ENCODE measurements around the gene DHX34.
"Not testable (repeated sequence)": the region's sequence is repeated elsewhere in the genome, so short reads cannot be mapped to it uniquely, and the experiment has no call there.

Gene DHX34

DNA sequence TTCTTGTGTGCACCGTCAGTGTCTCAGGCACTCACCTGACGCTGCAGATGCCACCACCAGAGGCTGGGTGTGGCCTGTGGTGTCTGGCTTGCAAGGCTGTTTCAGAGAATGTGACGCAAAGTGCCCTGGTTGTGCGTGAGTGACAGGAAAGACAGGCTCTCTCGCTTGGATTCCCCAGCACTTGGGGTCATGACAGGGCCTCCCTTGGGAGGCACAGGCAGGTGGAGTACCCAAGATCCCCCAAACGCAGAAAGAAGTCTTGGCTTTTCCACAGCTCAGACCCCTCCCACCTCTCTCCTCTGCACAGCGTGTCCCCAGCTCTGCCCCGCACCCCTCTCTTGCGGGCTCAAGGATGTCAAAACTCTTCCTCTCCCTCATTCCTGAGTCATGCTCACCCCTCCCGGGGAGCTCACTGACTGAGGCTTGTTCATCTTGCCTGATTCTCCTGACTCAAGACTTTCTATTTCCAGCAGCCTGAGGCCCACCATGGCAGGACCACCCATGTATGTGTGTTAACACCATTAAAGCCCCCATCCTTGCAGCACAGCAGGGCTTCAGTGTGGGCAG, 21.0 kb downstream of the DHX34 start:
- DNase-seq = no peak

DNA sequence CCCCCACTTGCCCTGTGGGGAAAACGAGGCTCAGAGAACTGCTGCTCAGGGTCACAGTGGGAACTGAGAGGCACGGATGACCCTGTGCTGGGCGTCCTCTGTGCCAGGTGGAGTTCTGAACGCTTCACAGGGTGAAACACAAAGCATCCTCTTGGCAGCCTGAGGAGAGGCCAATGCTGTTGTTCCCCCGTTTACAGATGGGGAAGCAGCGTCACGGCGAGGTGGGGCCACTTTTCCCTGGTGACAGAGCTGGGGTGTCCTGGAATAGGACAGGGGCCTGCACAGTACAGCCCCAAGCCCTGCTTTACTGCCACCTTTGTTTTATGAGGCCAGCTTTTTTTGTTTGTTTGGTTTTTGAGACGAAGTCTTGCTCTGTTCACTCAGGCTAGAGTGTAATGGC, 22.1 kb downstream of the DHX34 start:
- no peak for DNase-seq

DNA sequence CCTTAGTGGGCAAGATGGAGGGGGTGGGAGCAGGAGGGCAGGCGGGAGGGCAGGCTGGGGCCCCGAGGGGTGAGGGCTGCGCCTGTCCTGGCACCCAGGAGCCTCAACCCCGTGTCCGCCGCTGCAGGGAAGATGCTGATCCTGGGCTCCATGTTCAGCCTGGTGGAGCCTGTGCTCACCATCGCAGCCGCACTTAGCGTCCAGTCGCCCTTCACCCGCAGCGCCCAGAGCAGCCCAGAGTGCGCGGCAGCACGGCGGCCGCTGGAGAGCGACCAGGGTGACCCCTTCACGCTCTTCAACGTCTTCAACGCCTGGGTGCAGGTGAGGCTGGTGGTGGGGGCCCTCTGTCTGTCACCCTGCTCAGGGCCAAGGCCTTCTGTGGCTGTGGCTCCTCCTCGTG, 23.5 kb downstream of the DHX34 start:
- DNase-seq = no peak

DNA sequence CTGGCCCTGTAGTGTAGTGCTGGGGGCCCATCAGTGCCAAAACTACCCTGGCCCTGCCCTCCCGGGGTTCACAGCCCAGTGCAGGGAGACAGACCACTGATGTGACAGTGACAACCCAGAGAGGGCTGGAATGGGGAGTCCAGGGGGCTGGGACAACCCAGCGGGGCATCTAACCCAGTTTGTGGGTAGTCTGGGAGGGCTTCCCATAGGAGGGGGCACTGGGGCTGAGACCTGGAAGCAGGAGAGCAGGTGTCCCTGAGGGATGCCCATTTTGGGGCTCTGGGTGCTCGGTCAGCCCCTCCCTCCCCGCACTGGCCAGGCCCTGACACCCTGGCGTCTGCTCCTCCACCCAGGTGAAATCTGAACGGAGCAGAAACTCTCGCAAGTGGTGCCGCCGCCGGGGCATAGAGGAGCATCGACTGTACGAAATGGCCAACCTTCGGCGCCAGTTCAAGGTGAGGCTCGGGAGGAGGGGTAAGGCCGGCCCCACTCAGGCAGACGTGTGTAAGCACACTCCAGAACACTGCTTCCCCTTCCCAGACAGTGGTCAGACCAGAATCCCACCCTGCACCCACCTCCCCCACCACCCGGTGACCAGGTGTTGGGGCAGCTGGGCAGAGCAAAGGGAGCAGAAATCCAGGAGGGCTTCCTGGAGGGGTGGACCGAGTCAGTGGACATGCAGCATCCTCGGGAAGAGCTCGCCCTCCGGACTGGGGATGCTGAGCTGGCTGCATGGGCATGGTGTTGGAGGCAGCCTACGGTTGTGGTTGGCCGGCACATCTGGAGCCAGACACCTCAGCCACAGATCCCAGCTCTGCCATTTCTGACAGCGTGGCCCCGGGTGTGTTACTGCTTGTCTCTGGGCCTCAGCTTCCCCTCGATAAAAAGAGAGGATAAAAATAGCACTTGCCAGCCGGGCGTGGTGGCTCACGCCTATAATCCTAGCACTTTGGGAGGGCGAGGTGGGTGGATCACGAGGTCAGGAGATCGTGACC, 24.4 kb downstream of the DHX34 start:
- no peak for DNase-seq

DNA sequence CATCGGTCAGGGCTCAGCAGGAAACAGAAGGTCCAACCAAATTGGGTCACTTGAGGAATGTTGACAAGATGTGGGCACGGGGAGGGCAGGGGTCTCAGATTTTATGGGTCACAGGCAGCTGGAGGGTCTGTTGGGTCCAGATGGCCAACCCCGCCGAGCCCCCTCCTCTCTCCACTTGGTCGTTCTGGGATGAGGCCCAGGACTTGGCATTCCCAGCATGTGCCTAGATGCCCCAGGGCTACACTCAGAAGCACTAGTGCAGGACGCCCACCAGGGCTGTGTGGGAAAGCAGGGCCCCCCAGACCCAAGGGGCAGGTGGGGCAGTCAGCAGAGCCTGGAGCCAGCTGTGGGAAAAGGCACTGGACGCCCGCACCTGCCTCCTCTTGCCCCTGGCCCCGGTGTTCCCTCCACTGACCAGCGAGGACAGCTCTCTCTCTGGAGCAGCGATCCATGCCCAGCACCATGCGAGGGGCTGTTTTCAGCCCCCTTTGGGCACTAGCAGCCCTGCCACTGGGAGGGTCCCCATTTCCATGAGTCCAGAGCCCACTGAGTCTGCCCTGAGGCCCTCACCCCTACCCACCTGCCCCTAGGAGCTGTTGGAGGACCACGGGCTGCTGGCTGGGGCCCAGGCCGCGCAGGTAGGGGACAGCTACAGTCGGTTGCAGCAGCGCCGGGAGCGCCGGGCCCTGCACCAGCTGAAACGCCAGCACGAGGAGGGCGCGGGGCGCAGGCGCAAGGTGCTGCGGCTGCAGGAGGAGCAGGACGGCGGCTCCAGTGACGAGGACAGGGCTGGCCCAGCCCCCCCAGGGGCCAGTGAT, 26.0 kb downstream of the DHX34 start:
- no peak for DNase-seq

DNA sequence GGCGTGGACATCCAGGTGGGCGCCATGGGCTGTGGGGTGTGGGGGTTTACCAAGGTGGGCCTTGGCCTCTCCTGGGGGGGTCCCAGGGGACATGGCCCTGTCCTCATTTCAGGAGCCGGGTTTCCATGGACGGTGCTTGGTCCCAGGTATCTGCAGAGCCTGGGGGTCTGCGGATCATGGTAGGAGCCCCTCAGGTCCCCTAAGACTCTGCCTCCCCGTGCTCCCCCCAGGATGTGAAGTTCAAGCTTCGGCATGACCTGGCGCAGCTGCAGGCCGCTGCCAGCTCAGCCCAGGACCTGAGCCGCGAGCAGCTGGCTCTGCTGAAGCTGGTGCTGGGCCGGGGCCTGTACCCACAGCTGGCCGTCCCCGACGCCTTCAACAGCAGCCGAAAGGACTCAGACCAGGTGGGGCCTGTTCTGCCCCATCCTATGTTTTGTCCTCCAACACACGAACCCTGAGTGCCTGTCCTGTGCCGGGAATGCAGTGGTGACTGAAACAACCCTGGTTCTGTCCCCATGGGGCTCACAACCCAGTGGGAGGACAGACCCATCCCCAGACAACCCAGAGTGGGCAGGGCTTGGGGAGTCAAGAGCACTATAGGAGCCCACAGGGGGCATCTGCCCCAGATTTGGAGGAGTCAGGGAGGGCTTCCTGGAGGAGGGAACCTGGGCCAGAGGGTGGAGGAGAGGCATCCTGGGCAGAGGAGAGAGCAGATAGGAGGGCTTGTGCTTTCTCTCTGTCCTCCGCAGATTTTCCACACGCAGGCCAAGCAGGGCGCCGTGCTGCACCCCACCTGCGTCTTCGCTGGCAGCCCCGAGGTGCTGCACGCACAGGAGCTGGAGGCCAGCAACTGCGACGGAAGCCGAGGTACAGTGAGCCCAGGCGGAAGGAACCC, 26.8 kb downstream of the DHX34 start:
- DNase-seq = no peak

DNA sequence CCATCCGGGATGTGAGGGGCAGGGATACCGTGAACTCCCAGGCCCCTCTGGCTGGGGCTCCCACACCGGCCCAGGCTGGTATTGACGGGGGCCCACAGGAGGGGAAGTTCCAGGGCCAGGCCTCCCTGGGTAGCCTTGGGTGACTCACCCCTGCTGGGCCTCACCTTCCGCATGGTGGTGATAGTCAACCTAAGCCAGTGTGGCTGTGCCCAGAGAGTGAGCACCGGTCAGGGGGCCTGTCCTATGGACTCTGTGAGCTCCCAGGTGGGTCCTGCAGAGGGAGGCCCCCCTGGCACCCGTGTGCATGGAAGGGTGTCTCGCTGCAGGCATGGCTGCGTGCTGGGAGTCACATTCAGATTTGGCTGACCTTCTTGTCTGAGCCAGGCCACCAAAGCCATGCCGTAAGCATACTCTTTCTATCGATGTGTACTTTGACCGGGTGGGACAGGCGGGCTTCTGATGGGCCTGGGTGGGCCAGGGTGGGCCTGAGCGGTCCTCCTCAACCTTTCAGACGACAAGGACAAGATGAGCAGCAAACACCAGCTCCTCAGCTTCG, 27.6 kb downstream of the DHX34 start:
- DNase-seq = no peak

DNA sequence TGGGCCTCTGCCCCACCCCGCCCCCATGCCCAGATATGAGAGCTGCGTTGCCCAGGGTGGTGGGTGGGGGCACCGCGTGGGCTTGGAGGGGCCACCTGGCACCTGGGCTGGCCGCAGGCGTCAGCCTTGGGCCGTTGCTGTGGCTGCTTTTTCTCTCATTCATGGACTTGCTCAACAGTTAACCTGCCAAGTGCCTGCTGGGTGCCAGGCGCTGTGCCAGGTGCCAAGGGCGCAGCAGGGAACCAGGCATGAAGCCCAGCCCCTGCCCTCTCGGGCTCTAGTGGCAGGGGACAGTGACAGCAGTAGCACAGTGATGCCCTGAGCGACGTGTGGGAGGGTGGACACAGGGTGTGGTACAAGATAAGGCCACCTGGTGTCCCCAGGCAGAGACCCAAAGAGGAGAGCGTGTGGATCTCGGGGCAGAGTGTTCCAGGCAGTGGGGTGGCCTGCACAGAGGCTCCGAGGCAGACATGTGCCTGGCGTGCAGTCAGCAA, 28.1 kb downstream of the DHX34 start:
- no peak for DNase-seq

DNA sequence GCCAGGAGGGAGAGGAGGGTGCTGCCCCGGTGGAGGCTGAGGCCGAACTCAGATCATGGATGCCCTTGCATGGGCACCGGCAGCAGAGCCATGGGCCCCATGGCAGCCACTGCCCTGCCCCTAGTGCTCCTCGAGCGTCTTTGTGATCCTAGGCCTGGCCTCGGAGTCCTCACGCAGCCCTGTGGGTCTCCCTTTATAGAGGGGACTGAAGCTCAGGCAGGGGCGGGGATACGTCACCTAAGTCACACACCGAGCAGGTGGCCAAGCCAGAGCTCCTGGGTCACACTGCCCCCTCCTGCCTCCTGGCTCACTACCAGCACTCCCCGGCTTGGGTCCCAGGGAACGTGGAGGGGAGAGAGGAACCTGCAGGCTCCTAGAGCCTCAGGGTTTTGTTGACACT, 28.7 kb downstream of the DHX34 start:
- DNase-seq = no peak

DNA sequence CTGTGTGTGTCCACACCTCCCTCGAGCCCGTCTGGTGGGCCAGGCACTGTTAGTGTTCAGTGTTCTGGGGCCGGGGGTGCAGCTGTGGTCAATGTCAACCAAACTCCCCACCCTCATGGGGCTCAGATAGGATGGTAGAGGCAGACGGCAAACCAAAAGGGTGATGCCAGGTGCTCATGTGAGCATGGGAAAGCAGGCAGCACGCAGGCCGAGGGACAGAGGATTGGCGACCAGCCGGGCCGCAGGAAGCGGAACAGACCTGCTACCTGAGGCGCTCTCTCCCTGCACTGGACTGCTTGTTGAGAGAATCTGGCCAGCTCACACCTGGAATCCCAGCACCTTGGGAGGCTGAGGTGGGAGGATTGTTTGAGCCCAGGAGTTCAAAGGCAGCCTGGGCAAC, 29.1 kb downstream of the DHX34 start:
- DNase-seq = no peak

DNA sequence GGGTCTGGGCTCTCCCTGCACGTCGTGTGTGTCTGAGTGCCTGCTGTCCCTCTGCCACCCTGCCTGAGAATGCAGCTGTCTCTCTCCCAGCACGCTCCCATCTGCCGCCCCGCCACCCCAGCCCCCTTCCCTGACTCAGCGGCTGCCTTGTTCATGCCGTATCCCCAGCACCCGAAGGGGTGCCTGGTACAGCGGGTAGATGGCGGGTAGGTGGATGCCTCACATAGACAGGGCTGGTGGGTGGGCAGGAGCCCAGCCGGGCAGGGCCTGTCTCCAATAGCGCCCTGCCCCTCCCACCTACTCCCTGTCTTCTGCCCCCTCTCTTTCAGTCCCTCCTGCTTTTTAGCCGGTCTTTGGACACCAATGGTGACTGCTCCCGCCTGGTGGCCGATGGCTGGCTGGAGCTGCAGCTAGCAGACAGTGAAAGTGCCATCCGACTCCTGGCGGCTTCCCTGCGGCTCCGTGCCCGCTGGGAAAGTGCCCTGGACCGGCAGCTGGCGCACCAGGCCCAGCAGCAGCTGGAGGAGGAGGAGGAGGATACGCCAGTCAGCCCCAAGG, 30.3 kb downstream of the DHX34 start:
- no peak for DNase-seq

DNA sequence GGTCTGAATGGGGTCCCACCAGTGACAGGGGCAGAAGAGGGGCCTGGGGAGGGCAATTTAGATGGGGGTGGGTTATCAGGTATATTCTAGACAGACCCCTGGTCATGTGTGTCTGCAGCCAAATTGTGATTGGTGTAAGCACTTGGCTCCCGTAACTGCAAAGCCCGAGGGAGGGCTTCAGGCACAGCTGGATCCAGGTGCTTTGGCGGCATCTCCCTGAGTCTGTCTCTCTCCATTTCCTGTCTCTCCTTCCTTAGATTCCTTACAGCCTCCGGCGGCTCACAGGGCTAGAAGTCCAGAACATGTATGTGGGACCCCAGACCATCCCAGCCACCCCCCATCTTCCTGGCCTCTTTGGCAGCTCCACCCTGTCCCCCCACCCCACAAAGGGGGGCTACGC, 31.4 kb downstream of the DHX34 start:
- no peak for DNase-seq

DNA sequence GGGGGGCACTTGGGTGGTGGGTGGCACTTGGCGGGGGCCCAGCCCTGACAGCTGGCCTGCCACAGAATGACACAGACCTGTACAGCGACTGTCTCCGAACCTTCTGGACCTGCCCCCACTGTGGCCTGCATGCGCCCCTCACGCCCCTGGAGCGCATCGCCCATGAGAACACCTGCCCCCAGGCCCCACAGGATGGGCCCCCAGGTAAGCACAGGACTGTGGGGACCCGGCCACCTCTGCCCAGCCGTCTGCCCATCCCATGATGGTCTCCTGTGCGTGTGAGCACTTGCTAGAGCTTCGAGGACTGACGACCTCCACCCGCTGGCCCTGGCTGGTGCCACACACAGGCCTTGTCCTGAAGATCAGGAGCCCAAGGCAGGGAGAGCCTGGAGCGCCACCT, 32.0 kb downstream of the DHX34 start:
- DNase-seq = no peak

DNA sequence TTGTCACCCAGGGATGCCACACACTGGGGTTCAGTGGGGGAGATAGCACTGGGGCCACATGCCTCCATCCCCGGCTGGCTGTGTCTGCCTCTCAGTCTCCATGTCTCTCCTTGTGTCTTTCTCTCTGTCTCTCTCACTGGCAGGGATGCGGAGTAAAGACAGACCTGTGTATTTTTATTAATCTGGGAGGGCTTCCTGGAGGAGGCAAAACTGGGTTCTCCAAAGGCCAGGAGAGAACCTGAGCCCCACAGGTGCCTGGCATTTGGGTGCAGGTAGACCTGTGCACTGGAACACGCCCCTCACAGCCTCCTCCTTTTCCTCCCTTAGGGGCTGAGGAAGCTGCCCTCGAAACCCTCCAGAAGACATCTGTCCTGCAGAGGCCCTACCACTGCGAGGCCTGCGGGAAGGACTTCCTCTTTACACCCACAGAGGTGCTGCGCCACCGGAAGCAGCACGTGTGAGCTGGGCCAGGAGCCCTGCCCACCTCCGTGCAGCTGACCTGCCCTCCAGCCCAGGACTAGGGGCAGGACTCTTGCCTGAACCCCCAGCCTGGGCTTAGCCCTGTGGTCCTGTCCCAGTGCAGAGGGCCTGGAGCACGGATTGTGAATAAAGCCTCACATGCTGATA, 32.7 kb downstream of the DHX34 start:
- peak; percentile 35 for DNase-seq

DNA sequence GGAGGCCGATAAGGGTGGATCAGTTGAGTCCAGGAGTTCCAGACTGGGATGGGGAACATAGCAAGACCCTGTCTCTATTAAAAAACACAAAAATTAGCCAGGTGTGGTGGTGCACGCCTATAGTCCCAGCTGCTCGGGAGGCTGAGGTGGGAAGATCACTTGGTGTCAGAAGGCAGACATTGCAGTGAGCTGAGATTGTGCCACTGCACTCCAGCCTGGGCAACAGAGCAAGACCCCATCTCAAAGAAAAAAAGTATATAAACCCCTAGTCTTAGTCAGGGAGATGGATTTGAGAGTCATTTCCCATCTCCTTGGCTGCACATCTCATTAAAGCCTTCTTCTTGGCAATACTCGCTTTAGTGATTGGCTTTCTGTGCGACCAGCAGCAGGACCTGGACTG, 34.8 kb downstream of the DHX34 start:
- DNase-seq = not testable (repeated sequence)

DNA sequence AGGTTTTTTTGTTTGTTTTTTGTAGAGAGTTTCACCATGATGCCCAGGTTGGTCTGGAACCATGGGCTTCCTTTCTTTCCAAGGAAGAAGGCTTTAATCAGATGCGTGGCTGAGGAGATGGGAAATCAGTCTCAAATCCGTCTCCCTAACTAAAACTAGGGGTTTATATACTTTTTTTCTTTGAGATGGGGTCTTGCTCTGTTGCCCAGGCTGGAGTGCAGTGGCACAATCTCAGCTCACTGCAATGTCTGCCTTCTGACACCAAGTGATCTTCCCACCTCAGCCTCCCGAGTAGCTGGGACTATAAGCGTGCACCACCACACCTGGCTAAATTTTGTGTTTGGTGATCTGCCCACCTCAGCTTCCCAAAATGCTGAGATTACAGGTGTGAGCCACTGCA, 35.4 kb downstream of the DHX34 start:
- DNase-seq = not testable (repeated sequence)

DNA sequence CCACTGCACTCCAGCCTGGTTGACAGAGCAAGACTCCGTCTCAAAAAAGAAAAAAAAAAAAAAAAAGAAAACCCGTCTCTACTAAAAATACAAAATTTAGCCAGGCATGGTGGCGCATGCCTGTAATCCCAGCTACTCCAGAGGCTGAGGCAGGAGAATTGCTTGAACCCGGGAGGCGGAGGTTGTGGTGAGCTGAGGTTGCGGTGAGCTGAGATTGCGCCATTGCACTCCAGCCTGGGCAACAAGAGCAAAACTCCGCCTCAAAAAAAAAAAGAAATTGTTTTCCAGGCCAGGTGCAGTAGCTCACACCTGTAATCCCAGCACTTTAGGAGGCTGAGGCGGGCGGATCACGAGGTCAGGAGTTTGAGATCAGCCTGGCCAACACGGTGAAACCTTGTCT, 37.5 kb downstream of the DHX34 start:
- DNase-seq = not testable (repeated sequence)

DNA sequence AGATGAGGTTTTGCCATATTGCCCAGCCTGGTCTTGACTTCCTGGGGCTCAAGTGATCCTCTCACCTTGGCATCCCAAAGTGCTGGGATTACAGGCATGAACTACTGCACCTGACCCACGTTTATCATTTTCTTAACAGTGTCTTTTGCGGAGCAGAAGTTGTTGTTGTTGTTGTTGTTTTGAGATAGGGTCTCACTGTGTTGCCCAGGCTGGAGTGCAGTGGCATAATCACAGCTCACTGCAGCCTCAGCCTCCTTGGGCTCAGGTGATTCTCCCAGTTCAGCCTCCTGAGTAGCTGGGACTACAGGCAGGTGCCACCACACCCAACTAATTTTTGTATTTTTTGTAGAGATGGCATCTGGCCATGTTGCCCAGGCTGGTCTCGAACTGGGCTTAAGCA, 38.5 kb downstream of the DHX34 start:
- DNase-seq = not testable (repeated sequence)

DNA sequence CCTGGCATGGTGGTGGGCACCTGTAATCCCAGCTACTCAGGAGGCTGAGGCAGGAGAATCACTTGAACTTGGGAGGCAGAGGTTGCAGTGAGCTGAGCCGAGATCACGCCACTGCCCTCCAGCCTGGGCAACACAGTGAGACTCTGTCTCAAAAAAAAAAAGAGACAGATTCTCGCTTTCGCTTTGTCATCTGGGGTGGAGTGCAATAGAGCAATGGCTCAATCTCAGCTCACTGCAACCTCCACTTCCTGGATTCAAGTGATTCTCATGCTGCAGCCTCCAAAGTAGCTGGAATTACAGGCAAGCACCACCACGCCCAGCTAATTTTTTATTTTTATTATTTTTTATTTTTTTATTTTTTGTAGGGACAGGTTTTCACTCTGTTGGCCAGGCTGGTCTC, 39.6 kb downstream of the DHX34 start:
- DNase-seq = not testable (repeated sequence)

DNA sequence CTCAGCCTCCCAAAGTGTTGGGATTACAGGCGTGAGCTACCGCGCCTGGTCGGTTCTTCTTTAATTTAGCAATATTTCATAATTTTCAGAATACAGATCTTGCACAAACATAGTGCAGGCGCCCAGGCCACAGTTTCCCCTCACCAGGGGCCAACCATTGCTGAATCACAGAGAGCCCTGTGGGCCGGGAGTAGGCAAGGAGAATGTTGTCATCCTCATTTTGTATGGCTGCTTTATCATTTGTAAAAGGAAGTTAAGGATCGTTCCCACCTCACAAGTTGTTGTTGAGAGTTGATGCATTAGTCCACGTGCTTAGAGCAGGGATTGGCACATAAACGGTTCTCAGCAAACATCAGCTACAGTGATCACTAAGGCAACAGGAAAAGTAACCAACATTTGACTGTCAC, 40.0 kb downstream of the DHX34 start:
- DNase-seq = no peak

Measured in activated CD4-positive, alpha-beta T cell treated with anti-CD3 and anti-CD28 coated beads, Interleukin-10, Interleukin-2, amounts not matched to agents 100 ng/mL and 50 ng/mL, durations not matched to agents 16 hours and 8 hours (primary cell).